IPS-NIHi11 (cell line): ENCODE measurements around the gene ACAD8.
"Not testable (repeated sequence)": the region's sequence is repeated elsewhere in the genome, so short reads cannot be mapped to it uniquely, and the experiment has no call there.

Experiments used
- DNase-seq: peaks from one replicate; pipeline ENCODE4 v3.0.0; 2012; ENCODE audit warnings: mixed read lengths, low spot score

The ACAD8 gene

DNA sequence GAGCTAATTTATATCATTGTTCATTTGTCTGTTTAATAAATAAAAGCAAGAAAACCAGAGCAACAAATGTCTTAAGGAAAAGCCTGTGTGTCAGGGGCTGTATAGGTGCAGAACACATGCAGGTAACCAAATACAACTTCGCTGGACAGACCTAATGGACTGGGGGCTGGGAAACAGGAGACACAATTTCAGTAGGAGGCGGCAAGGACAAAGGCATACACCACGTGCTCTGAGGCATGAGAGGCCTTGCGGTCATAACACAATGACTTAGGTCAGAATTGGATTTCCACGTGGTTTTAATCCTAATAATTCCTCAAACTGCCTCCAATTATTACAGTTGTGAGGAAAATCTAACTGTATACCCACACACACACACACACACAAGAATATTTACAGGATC lies 14.1 kb downstream of the ACAD8 start:
- no peak for DNase-seq

DNA sequence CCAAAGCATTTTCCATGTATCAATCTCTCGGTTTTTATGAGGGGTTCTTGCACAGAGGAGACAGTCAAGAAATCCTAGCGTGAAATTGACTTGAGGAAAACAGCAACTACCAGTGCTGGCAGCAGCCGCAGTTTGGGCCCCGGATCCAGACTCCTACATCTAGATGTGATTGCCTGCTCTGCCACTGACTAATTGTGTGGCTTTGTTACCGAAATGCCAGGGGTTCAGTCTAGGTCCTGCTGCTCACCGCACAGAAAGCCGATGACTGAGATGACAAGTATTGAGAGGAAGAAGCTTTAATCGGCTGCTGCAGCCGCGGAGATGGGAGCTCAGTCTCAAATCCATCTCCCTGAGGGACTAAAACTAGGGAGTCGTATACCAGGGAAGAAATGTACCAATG lies 14.6 kb downstream of the ACAD8 start:
- DNase-seq, result no peak

DNA sequence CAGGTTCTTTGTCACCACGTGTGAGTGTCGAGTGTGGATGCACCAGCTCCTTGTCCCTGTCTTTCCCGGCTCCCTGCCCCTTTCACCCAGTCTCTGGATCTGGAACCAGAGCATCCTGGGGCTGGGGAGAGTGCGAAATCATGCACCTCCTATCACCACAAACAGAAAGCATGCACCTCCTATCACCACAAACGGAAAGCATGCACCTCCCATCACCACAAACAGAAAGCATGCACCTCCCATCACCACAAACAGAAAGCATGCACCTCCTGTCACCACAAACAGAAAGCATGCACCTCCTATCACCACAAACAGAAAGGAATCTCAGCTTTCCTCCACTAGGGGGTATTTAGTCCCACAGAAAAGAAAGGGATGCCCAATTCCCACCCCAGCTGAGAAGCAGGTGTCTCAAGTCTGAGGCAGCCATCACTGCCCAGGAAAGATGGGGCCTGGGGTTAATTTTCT lies 16.9 kb downstream of the ACAD8 start:
- DNase-seq, result peak; percentile 49

DNA sequence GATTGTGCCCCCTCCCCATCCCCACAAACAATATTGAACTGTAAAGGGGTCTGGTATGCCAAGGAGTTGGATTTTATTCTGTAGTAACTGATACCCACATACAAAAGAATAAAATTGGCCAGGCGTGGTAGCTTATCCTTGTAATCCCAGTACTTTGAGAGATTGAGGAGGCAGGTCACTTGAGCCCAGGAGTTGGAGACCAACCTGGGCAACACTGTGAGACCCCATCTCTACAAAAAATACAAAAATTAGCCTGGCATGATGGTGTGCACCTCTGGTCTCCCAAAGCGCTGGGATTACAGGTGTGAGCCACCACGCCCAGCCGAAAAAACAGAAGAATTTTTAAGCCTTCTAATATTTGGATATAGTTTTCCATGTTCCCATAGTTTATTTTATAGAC lies 18.6 kb downstream of the ACAD8 start:
- no peak for DNase-seq

DNA sequence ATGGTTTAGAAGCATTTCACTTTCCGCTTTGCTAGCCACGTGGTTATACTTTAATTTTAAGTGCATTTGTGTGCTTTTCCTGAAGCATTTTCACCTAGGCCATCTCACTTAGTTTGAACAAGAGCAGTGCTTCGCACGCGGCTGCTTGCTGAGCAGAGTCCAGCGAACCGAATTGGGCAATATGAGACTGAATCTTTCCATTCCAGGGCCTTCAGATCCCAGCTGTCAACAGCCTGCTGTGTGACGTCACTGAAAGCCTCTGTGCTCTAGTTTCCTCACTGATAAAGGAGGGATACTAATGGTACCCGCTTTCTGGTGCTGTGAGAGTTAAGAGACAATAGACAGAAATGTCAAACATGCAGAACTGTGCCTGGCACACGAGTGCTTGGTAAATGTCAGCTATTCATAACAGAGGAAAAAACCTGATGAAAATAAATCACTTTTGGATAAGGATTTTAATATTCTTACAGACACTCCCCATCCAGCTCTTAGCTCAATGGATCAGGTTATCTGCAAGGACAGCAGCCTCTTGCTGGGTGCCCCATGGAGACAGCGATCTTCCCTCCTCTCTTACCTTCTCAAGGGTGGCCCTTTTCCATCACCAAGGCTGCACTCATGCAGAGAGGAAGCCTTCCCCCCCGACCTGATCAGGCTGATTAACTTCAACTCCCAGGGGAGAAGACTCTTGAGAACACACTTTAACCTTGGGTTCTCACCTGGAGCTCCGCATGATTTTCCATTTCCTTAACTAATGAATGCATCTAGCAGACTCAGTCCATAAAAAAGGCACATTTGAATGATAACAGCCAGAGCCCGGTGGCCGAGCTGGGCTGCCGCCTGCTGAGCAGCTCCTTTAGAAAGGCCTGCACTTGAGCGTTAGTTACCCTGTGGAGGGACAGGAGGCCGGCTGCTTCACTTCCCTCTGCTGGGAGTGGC lies 19.3 kb downstream of the ACAD8 start:
- peak; percentile 52 for DNase-seq

DNA sequence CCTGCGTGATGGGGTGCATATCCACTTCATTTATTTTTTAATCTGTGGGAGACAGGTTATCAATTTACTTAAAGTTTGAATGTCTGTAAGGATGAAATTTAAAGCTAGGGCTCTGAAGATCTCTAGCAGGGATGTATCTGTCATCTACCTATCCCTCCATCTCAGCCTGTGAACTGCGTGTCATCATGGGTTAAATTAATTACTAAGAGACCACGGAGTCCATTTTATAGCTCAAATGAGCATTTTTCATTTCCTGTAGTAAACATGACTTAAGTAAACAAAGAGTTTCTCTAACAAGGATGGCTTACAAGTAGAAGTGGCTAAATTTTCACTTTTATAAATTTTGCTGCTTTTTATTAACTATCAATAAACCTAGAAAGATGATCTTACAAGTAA lies 19.9 kb downstream of the ACAD8 start:
- DNase-seq, result no peak

DNA sequence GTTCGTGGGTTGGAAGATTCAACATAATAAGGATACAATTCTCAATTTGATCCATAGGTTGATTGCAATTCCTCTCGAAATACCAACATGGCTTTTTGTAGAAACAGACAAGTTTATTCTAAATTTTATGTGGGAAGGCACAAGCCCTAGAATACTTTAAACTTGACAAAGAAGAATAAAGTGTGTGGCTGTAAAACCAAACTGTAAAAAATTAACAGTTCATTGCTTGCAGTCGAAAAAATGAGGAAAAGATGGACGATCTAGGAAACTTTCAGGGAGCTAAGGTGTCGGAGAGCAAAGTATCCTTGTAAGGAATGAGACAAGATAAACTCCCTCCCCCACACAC lies 21.8 kb downstream of the ACAD8 start:
- no peak for DNase-seq

DNA sequence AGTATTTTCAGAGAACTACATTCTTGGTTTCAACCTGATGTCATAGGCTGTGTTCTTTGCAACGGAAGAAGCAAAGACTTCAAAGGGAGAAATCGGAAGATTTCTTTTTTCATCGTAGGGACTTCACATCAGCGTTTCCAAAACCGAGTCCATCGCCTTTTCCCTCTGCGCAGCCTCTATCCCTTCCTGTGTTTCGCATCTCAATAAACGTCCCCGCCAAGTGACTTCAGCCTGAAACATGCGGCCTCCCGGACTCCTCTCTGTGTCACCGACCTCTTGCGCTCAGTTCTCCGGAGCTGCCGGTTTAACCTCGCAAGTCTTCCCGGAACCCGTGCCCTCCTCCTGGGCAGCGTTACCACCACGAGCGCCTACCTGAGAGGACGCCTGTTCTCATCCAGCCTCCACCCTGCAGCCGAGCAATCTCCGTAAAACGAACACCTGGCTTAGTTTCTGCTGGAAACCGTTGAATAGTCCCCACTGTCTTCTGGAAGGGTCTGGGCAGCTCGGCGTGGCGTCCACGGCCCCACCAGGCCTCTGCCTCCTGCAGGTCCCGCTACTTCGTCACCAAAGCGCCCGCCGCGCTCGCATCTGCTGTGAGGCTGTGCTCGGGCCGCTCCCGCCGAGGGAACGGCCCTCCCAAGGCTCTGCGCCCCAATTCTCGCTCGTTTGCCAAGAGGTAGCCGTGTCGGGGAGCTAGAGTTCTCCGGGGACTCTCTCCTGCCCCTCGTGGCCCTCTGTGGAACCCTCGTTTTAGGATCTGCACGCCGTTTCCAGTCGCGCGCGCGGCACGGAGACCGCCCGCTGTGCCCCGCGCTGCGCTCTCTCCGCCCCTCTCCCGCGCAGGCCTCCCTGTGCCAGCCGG lies 22.4 kb downstream of the ACAD8 start, which contains the start of gene GLB1L3:
TSS of gene GLB1L3 (plus strand) at position 846 of the 862 bp plus-strand sequence. CDS start 362 bp downstream, outside the sequence.
- DNase-seq, result peak; percentile 58

DNA sequence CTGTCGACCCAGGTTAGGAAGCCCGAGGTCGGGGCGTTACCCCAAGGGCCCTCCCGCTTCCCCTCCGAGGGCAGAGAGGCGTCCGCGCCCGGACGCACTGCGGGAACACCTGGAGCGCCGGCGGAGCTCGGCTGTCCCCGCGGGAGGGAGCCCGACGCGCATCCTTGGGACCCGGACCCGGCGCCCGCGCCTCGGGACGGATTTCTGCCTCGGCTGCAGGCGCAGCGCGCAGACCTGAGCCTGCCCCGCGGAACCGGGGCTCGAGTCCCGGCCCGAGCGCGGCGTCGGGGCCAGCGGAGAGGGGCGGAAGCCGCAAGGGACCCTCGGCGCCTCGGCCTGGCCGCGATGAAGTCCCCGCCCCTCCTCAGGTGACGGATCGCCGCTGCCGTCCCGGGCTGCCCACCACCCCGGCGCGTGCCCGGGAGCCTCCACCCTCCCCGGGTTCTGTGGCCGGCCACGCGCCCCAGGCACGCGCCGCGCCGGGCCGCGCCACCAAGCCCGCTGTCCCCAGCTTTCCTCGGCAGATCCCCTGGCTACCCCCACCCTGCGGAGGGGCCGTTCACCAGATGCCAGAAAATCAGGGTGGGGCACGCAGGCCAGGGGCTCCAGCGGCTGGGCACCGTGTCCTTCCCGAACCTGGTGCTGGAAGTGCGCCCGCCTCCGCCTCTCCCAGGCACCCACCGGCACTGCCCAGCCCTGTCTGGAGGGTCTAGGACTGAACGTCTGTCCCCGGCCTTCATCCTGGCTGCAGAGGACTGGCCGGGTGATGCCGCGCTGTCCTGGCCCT lies 23.2 kb downstream of the ACAD8 start:
- peak; percentile 73 for DNase-seq

DNA sequence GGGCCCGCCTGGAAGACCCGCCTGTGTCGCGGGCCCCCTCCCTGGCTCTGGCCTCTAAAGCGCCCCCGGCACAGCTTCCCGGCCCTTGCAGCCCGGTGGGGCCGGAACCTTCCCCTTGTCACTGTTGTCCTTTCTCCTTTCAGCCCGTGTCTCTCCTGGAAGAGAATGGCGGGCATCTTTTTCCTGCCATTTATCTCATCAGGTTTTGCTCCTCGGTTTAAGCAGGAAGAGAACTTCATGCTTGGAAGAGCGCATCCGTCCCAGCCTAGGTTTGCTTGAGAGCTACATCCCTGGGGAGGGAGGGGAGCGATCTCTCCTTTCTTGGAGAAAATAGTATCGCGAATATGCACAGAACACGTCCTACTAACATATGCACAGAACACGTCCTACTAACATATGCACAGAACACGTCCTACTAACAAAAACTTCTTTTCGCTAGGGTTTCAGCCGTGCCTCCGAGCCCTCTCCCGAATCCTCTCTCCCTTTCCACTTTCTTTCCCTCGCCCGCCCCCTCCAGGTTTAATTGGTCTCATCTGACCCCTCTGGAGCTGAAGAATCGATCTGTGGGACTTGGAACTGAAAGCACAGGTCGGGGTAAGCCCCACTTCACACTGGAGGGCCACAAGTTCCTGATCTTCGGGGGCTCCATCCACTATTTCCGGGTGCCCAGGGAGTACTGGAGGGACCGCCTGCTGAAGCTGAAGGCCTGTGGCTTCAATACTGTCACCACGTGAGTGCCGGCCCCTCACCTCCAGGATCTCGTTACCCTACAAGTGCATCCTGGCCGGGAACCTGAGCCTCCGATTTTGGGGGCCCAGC lies 24.0 kb downstream of the ACAD8 start:
- no peak for DNase-seq

DNA sequence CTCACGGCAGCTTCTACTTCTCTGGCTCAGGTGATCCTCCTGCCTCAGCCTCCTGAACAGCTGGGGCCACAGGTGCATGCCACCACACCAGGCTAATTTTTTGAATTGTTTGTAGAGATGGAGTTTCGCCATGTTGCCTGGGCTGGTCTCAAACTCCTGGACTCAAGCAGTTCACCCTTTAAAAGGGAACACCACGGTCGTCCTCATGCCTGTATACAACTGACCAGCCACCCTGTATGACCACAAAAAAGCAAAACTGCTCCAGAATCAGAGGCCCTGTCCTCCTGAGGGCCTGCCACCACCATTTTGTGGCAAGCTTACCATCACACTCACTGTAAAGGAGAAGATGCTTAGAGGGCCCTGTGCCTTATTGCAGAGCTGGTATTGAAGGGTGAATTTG lies 25.0 kb downstream of the ACAD8 start:
- no peak for DNase-seq

DNA sequence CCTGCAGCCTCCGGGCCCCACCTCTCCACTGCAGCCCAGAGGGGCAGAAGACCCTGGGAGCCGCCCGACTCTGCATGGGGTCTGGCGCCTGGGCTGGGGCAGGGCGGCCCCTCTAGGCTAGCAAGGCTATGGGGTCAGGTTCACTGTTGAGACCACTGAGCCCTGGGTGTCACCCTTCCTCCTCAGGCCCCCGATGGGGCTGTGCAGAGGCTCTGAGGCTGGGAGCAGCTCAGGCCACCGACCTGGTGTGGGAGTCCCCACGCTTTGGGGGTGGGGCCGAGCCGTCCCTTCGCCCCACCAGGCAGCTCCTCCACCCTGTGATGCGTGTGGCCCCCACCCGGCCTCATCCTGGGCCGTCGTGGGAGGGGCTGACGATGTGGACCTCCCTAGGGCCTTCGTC lies 28.3 kb downstream of the ACAD8 start:
- DNase-seq, result not testable (repeated sequence)

DNA sequence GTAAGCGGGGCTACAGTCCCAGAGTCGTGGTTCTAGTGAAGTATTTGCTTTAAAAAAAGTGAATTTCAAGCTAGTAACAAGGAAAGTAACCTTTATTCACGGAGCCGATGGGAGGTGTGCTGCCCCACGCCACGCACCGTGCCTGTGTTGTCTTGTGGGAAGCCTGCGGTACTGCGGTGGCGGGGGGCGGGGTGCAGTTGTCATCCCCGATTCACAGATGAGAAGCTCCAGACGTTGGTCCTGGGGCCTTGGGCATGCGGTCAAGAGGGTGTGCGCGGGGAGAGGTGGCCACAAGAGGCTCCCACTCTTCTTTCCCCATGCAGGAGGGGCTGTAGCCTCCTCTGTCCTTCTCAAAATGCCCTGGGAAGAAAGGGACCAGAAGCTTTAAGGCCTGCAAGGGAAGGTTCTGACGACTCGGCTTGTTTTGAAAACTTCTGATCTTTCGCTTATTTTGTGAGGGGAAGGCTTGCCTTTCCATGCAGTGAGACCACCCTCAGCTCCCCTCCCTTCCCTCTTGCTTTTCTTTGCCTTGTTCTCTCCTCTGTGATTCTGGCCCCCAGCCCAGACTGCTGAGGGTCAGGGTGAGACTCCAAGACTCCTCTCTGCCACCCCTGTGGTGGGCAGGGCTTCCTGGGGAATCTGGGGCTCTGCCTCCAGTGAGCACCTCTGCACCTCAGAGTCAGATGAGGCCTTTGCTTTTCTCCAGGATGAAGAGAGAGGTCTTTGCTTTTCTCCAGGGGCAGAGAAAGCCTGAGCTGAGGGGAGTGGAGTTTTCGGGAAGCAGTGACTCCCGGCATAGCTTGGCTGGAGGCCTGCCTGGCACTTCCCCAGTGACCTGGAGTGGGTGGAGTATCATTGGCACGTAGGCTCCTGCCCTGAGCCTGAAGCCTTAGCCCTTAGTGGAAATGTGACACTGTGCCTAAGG lies 29.0 kb downstream of the ACAD8 start:
- no peak for DNase-seq

DNA sequence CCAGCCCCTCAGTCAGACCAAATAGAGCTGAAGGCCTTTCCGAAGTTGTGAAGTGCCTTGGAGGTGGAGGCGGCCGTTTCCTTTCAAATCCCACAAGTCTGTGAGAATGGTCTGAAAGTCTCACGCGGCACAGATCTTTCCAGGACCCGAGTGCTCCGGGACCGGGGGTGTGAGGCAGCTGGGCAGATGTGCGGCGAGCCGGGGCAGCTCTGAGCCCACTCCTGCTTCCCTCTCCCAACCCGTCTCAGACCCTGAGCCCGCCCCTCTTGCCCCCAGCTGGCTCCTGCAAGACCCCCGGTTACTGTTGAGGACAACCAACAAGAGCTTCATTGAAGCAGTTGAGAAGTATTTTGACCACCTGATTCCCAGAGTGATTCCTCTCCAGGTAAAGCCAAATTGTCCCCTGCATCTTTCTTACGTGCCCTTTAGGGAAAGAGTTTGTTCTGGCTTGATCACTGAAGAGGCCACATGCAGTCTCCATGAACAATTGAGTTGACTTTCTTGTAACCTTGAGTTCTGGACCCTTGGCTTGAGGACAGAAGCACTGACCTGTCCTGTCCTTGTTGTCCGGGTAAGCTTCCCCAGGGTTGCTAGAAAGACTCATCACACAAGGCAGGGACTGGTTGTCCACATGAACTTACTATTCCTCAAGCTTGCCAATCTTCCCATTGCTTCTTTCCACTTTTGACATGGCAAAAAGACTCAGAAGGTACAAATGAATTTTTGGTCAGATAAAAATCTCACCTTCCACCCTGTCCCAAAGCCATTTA lies 30.3 kb downstream of the ACAD8 start:
- no peak for DNase-seq

DNA sequence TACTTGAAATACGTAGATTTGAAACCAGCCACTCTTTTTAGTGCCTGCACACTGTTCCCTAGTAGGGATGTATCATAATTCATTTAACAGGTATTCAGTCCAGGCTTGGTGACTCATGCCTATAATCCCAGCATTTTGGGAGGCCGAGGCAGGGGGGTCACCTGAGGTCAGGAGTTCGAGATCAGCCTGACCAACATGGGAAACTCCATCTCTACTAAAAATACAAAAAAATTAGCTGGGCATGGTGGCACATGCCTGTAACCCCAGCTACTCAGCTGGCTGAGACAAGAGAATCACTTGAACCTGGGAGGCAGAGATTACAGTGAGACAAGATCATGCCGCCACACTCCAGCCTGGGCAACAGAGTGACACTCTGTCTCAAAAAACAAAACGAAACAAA lies 31.0 kb downstream of the ACAD8 start:
- not testable (repeated sequence) for DNase-seq

DNA sequence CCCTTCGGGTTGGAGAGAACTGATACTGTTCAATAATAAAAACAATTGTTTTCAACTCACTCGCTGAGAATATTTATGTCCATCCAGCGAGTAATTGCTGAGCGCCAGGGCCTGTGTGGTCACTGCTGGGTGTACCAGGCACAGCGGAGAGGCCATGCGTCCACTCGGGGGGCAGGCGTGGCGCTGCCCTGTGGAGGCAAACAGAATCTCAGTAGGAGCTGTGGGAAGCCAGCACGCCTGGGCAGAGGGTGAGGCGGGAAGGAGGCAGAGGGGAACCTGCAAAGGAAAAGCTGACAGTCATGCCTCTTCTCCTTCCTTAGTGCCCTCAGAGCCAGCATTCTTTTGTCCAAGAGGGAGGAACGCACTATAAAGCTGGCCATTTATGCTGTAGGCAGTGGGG lies 34.2 kb downstream of the ACAD8 start:
- no peak for DNase-seq

DNA sequence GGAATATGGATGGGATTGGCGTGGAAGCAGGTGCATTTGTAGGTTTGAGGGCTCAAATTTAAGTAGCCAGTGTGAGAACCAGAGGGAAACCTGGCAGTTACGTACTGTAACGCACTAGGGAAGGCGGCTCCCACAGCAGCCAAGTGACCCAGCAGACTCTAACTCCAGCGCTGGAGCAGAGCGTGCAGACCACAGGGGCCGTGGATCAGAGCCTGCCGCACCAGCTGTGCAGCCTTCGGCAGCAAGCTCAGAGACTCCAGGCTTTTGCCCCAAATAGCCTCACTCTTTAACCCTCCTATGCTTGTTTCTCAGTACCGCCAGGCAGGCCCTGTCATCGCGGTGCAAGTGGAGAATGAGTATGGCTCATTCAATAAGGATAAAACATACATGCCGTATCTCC lies 35.1 kb downstream of the ACAD8 start:
- no peak for DNase-seq

DNA sequence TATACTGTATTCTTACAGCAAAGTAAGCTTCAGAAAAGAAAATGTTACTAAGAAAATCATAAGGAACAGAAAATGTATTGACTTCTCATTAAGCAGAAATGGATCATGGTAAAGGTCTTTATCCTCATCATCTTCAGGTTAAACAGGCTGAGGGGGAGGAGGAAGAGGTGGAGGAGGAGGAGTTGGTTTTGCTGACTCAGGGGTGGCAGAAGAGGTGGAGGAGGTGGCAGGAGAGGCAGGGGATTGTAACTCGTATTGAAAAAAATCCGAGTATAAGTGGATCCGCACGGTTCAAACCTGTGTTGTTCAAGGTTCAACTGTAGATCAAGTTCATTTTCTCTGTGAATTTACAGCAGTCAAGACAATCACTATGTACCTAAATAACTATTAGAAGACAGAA lies 35.8 kb downstream of the ACAD8 start:
- DNase-seq, result no peak

DNA sequence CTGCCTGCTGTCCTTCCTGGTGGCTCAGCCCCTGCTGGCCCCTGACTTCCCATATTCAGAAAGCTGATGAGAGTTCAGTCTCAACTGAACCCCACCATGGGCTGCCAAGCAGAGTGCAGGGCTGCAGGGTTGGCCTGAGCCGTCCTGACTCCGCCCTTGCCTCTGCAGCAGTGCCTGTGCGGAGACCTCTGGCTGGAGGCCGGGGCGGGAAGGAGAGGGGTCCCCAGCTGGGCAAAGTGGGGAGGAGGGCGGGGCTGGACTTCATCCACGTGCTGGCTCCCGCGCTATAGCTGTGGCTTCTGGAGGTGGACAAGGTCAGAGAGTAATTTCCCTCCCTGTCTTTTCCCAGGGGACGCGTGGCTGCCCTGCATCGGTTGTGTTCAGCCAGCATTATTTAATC lies 36.4 kb downstream of the ACAD8 start:
- no peak for DNase-seq
